ENCODE results near the gene FLOT2.
"Not testable (repeated sequence)": the region's sequence is repeated elsewhere in the genome, so short reads cannot be mapped to it uniquely, and the experiment has no call there.

FLOT2 gene

DNA sequence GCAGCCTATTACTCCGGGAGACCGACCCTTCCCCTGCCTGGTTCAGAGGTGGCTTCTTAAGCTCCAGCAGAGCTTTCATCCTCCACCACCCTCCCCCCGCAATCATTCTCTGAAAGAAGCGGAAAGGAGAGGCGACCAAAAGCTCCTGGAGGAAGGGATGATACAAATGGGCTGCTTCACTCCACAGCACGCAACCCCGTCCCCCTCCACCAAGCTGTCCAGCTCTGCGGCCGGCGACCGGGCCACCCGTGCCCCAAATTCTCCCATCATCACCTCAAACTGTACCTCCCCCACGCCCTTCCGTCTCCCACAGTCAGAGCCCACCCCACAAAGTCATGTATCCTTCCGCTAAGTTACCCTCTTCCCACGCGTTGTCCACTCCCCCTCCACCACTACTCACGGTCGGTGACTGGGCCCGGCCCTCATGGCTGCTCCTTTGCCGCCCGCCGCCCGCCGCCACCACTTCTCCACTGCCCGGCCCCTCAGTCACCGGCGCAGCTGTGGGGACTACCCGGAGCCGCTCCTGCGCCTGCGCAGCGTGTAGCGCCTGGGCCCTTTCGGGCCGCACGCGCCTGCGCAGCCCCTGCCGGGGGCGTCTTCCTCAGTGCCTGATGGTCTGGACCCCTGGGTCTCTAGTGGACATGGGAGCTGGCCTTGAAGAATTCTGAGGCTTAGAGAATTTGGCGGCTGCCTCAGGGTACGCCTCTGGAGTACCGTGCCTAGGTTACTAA lies 55.1 kb downstream of the FLOT2 start, which contains the start of gene FAM222B:
TSS of gene FAM222B (minus strand) at position 509 of the 731 bp plus-strand sequence. CDS start 76,123 bp downstream, outside the sequence.
- peak within 1 kb of the TSS; percentile 96 for H3K4me3 ChIP-seq (ENCODE audit: low read depth, low read length)
- TF ChIP-seq, protein P1, sequence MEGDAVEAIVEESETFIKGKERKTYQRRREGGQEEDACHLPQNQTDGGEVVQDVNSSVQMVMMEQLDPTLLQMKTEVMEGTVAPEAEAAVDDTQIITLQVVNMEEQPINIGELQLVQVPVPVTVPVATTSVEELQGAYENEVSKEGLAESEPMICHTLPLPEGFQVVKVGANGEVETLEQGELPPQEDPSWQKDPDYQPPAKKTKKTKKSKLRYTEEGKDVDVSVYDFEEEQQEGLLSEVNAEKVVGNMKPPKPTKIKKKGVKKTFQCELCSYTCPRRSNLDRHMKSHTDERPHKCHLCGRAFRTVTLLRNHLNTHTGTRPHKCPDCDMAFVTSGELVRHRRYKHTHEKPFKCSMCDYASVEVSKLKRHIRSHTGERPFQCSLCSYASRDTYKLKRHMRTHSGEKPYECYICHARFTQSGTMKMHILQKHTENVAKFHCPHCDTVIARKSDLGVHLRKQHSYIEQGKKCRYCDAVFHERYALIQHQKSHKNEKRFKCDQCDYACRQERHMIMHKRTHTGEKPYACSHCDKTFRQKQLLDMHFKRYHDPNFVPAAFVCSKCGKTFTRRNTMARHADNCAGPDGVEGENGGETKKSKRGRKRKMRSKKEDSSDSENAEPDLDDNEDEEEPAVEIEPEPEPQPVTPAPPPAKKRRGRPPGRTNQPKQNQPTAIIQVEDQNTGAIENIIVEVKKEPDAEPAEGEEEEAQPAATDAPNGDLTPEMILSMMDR (IDR thresholded peaks at IDR 0.05; ENCODE audit: insufficient read depth, low read depth, low read length, missing control alignments), result peak; percentile 10
- DNase-seq (ENCODE audit: low read depth), result peak; percentile 91

DNA sequence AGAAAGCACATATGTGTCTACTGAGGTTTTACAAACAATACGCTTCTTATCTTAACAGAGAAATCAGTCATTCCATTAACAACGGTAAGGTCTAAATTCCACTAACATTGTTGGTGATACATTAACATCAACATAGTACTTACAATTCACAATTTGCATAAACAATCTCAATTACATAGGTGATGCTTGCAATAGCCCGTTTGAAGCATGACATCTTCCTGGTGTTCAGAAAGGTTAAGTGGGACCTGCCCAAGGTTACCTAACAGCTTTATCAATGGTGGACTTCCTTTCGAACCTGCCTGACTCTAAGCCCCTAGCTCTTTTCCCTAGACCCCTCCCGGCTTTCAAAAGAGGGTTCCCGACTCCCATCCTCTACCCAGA lies 55.6 kb downstream of the FLOT2 start:
- TF ChIP-seq, protein P1 (IDR thresholded peaks at IDR 0.05; ENCODE audit: insufficient read depth, low read depth, low read length, missing control alignments), result no peak
- DNase-seq (ENCODE audit: low read depth), result peak; percentile 27
- H3K4me3 ChIP-seq (ENCODE audit: low read depth, low read length), result peak overlapping the region; percentile 96

DNA sequence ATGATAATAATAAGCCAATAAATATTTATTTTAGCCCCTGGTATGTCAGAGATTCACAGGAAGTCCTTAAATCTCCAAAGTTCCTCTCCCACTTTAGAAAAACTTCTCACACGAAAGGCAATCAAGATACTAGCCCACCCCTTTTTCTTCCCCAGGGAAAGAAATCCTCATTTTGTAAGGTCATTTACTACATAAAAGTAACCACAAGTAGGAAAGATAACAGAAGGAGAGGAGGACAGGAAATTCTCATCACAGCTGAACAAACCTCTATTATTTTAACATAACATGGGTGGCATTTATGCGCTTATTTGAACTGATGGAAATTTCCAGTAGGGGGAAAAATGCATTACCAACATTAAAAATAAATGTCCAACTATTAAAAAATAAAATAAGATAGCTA lies 58.3 kb downstream of the FLOT2 start:
- TF ChIP-seq, protein P1 (IDR thresholded peaks at IDR 0.05; ENCODE audit: insufficient read depth, low read depth, low read length, missing control alignments), result no peak
- H3K4me3 ChIP-seq (ENCODE audit: low read depth, low read length), result no peak overlapping the region
- no peak for DNase-seq (ENCODE audit: low read depth)

DNA sequence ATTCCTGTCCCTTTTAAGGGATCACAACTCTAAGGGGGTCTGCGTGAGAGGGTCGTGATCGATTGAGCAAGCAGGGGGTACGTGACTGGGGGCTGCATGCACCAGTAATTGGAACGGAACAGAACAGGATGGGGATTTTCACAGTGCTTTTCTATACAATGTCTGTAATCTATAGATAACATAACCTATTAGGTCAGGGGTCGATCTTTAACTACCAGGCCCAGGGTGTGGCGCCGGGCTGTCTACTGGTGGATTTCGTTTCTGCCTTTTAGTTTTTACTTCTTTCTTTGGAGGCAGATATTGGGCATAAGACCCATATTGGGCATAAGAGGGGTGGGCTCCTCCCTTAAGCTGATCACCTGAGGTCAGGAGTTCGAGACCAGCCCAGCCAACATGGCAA lies 61.0 kb downstream of the FLOT2 start:
- not testable (repeated sequence) for H3K4me3 ChIP-seq (ENCODE audit: low read depth, low read length); DNase-seq (ENCODE audit: low read depth)

DNA sequence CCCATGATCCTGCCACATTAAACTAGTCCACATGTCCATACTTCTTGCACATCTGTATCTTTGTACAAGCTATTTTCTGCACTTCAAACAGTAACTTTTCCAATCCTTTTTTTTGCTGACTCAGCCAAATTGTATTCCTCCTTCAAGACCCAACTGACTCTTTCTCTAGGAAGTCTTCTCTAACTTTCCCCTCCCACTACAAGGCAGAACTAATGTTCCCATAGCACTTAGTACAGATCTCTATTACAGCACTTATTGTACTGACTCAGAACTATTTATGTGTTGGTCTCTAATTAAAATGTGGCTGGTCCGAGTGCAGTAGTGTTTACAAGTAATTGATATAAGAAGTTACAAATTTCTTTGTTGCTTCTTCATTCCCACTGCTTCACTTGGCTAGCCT lies 63.1 kb downstream of the FLOT2 start:
- TF ChIP-seq, protein P1 (IDR thresholded peaks at IDR 0.05; ENCODE audit: insufficient read depth, low read depth, low read length, missing control alignments), result no peak
- DNase-seq (ENCODE audit: low read depth), result no peak
- no peak overlapping the region for H3K4me3 ChIP-seq (ENCODE audit: low read depth, low read length)
